Measurements from ENCODE around the gene GALNT17.

The GALNT17 gene

GRCh38 chr7:71539615-71540014 lies 407.7 kb downstream of the GALNT17 start:
- no peak overlapping the region for H2AK5ac ChIP-seq (ENCODE audit: low read length)
- no peaks in the 10 kb centered on the region for H3K4me1 ChIP-seq (ENCODE audit: control insufficient read depth in 1 of 2, insufficient read depth in 2 of 2, low read length in 2 of 2)
- no peaks in the 10 kb centered on the region for H3K79me2 ChIP-seq (ENCODE audit: control insufficient read depth, insufficient read depth, low read length, poor library complexity)
- no peak overlapping the region for H3K4ac ChIP-seq (ENCODE audit: low read depth, low read length)
- H3K36me3 ChIP-seq (ENCODE audit: control insufficient read depth in 1 of 2, insufficient read depth in 2 of 2, low read length in 2 of 2) = no peaks in the 10 kb centered on the region
- no peak overlapping the region for H3K4me3 ChIP-seq (ENCODE audit: low read depth, low read length)
- DNase-seq = no peak
- H3K14ac ChIP-seq (ENCODE audit: low read length) = no peak overlapping the region
- no peaks in the 10 kb centered on the region for H3K9me3 ChIP-seq (ENCODE audit: insufficient read depth, low read depth, low read length)
- no peak overlapping the region for H3K4me2 ChIP-seq (ENCODE audit: low read length)
- H2BK5ac ChIP-seq (ENCODE audit: low read depth, low read length, poor library complexity) = no peak overlapping the region
- H3K9ac ChIP-seq (ENCODE audit: low read length) = no peak overlapping the region
- H3K27ac ChIP-seq (ENCODE audit: low read depth, low read length) = no peak overlapping the region
- H3K79me1 ChIP-seq (ENCODE audit: low read length) = no peaks in the 10 kb centered on the region
- H4K91ac ChIP-seq (ENCODE audit: low read depth, low read length) = no peak overlapping the region
- no peak overlapping the region for H2BK120ac ChIP-seq (ENCODE audit: insufficient read depth, low read length, poor library complexity)
- no peak overlapping the region for H2AFZ ChIP-seq (ENCODE audit: insufficient read depth, low read length, poor library complexity)
- no peak overlapping the region for H2BK12ac ChIP-seq (ENCODE audit: low read length)
- no peaks in the 10 kb centered on the region for H3K27me3 ChIP-seq (ENCODE audit: insufficient read depth, low read length)
- H4K8ac ChIP-seq (ENCODE audit: low read depth, low read length) = no peak overlapping the region
- no peak overlapping the region for H3K18ac ChIP-seq (ENCODE audit: low read length)
- H3K23ac ChIP-seq (ENCODE audit: low read length) = no peak overlapping the region
- no CpG with 5 or more reads among the region's 4 CpGs for WGBS (ENCODE audit: extremely low coverage, insufficient coverage, insufficient read length)
- no peak overlapping the region for H4K12ac ChIP-seq (ENCODE audit: low read depth, low read length)

- H3K36me3 ChIP-seq (ENCODE audit: control insufficient read depth in 1 of 2, insufficient read depth in 2 of 2, low read length in 2 of 2) = no peaks in the 10 kb centered on the region
- no peaks in the 10 kb centered on the region for H3K79me1 ChIP-seq (ENCODE audit: low read length)
- H3K23ac ChIP-seq (ENCODE audit: low read length) = no peak overlapping the region
- H2AFZ ChIP-seq (ENCODE audit: insufficient read depth, low read length, poor library complexity) = no peak overlapping the region
- H3K9ac ChIP-seq (ENCODE audit: low read length) = no peak overlapping the region
- no peak overlapping the region for H3K14ac ChIP-seq (ENCODE audit: low read length)
- no peak overlapping the region for H2BK120ac ChIP-seq (ENCODE audit: insufficient read depth, low read length, poor library complexity)
- H2BK5ac ChIP-seq (ENCODE audit: low read depth, low read length, poor library complexity) = no peak overlapping the region
- no peaks in the 10 kb centered on the region for H3K4me1 ChIP-seq (ENCODE audit: control insufficient read depth in 1 of 2, insufficient read depth in 2 of 2, low read length in 2 of 2)
- no peak overlapping the region for H4K91ac ChIP-seq (ENCODE audit: low read depth, low read length)
- no peak overlapping the region for H2BK12ac ChIP-seq (ENCODE audit: low read length)
- H2AK5ac ChIP-seq (ENCODE audit: low read length) = no peak overlapping the region
- no peak overlapping the region for H3K27ac ChIP-seq (ENCODE audit: low read depth, low read length)
- no peaks in the 10 kb centered on the region for H3K79me2 ChIP-seq (ENCODE audit: control insufficient read depth, insufficient read depth, low read length, poor library complexity)
- no peak overlapping the region for H4K8ac ChIP-seq (ENCODE audit: low read depth, low read length)
- no peaks in the 10 kb centered on the region for H3K27me3 ChIP-seq (ENCODE audit: insufficient read depth, low read length)
- no peak overlapping the region for H4K12ac ChIP-seq (ENCODE audit: low read depth, low read length)
- no CpG with 5 or more reads among the region's 11 CpGs for WGBS (ENCODE audit: extremely low coverage, insufficient coverage, insufficient read length)
- no peak overlapping the region for H3K4ac ChIP-seq (ENCODE audit: low read depth, low read length)
- no peaks in the 10 kb centered on the region for H3K9me3 ChIP-seq (ENCODE audit: insufficient read depth, low read depth, low read length)
- no peak overlapping the region for H3K4me2 ChIP-seq (ENCODE audit: low read length)
- H3K18ac ChIP-seq (ENCODE audit: low read length) = no peak overlapping the region
- no peak for DNase-seq
- no peak overlapping the region for H3K4me3 ChIP-seq (ENCODE audit: low read depth, low read length)
Measured at GRCh38 chr7:71541707-71542353, 409.9 kb downstream of the GALNT17 start.

GRCh38 chr7:71543396-71543795 lies 411.5 kb downstream of the GALNT17 start:
- H2BK5ac ChIP-seq (ENCODE audit: low read depth, low read length, poor library complexity) = no peak overlapping the region
- no peak overlapping the region for H2AFZ ChIP-seq (ENCODE audit: insufficient read depth, low read length, poor library complexity)
- H4K91ac ChIP-seq (ENCODE audit: low read depth, low read length) = no peak overlapping the region
- no peak overlapping the region for H3K4me3 ChIP-seq (ENCODE audit: low read depth, low read length)
- no peak overlapping the region for H3K9ac ChIP-seq (ENCODE audit: low read length)
- H3K18ac ChIP-seq (ENCODE audit: low read length) = no peak overlapping the region
- no peaks in the 10 kb centered on the region for H3K79me2 ChIP-seq (ENCODE audit: control insufficient read depth, insufficient read depth, low read length, poor library complexity)
- no peak overlapping the region for H3K14ac ChIP-seq (ENCODE audit: low read length)
- no peaks in the 10 kb centered on the region for H3K36me3 ChIP-seq (ENCODE audit: control insufficient read depth in 1 of 2, insufficient read depth in 2 of 2, low read length in 2 of 2)
- H4K12ac ChIP-seq (ENCODE audit: low read depth, low read length) = no peak overlapping the region
- H2AK5ac ChIP-seq (ENCODE audit: low read length) = no peak overlapping the region
- no peaks in the 10 kb centered on the region for H3K4me1 ChIP-seq (ENCODE audit: control insufficient read depth in 1 of 2, insufficient read depth in 2 of 2, low read length in 2 of 2)
- no peak for DNase-seq
- H2BK120ac ChIP-seq (ENCODE audit: insufficient read depth, low read length, poor library complexity) = no peak overlapping the region
- H3K23ac ChIP-seq (ENCODE audit: low read length) = peak overlapping the region; percentile 67
- no peaks in the 10 kb centered on the region for H3K9me3 ChIP-seq (ENCODE audit: insufficient read depth, low read depth, low read length)
- H3K4me2 ChIP-seq (ENCODE audit: low read length) = no peak overlapping the region
- H2BK12ac ChIP-seq (ENCODE audit: low read length) = no peak overlapping the region
- H3K79me1 ChIP-seq (ENCODE audit: low read length) = no peaks in the 10 kb centered on the region
- H4K8ac ChIP-seq (ENCODE audit: low read depth, low read length) = no peak overlapping the region
- H3K4ac ChIP-seq (ENCODE audit: low read depth, low read length) = no peak overlapping the region
- no peaks in the 10 kb centered on the region for H3K27me3 ChIP-seq (ENCODE audit: insufficient read depth, low read length)
- H3K27ac ChIP-seq (ENCODE audit: low read depth, low read length) = no peak overlapping the region
- WGBS (ENCODE audit: extremely low coverage, insufficient coverage, insufficient read length) = no CpG with 5 or more reads among the region's 5 CpGs

GRCh38 chr7:71544816-71545215 lies 412.9 kb downstream of the GALNT17 start:
- no peak overlapping the region for H3K23ac ChIP-seq (ENCODE audit: low read length)
- H3K9ac ChIP-seq (ENCODE audit: low read length) = no peak overlapping the region
- H2BK120ac ChIP-seq (ENCODE audit: insufficient read depth, low read length, poor library complexity) = no peak overlapping the region
- no peak overlapping the region for H3K4me3 ChIP-seq (ENCODE audit: low read depth, low read length)
- no peak overlapping the region for H4K8ac ChIP-seq (ENCODE audit: low read depth, low read length)
- no peaks in the 10 kb centered on the region for H3K79me2 ChIP-seq (ENCODE audit: control insufficient read depth, insufficient read depth, low read length, poor library complexity)
- no peak overlapping the region for H3K18ac ChIP-seq (ENCODE audit: low read length)
- no peak overlapping the region for H2BK5ac ChIP-seq (ENCODE audit: low read depth, low read length, poor library complexity)
- no peak overlapping the region for H4K91ac ChIP-seq (ENCODE audit: low read depth, low read length)
- H3K4me1 ChIP-seq (ENCODE audit: control insufficient read depth in 1 of 2, insufficient read depth in 2 of 2, low read length in 2 of 2) = no peaks in the 10 kb centered on the region
- no peaks in the 10 kb centered on the region for H3K27me3 ChIP-seq (ENCODE audit: insufficient read depth, low read length)
- no peak overlapping the region for H2BK12ac ChIP-seq (ENCODE audit: low read length)
- H3K4me2 ChIP-seq (ENCODE audit: low read length) = no peak overlapping the region
- H2AK5ac ChIP-seq (ENCODE audit: low read length) = no peak overlapping the region
- H3K9me3 ChIP-seq (ENCODE audit: insufficient read depth, low read depth, low read length) = no peaks in the 10 kb centered on the region
- H3K27ac ChIP-seq (ENCODE audit: low read depth, low read length) = no peak overlapping the region
- no peak overlapping the region for H3K14ac ChIP-seq (ENCODE audit: low read length)
- no CpG with 5 or more reads among the region's 5 CpGs for WGBS (ENCODE audit: extremely low coverage, insufficient coverage, insufficient read length)
- H2AFZ ChIP-seq (ENCODE audit: insufficient read depth, low read length, poor library complexity) = no peak overlapping the region
- H3K4ac ChIP-seq (ENCODE audit: low read depth, low read length) = no peak overlapping the region
- no peak for DNase-seq
- H3K36me3 ChIP-seq (ENCODE audit: control insufficient read depth in 1 of 2, insufficient read depth in 2 of 2, low read length in 2 of 2) = no peaks in the 10 kb centered on the region
- H3K79me1 ChIP-seq (ENCODE audit: low read length) = no peaks in the 10 kb centered on the region
- no peak overlapping the region for H4K12ac ChIP-seq (ENCODE audit: low read depth, low read length)
